Fibroblast of villous mesenchyme (primary cell): ENCODE measurements around the gene RARRES1. TPM values are rescaled to one million over a fixed set of nuclear protein-coding genes. Genes with fewer than 3 reads are reported as not detected.
"Not testable (repeated sequence)": the region's sequence is repeated elsewhere in the genome, so short reads cannot be mapped to it uniquely, and the experiment has no call there.

Experiments used
- DNase-seq: peaks from one replicate; pipeline ENCODE4 v3.0.0-alpha.2; 2010; ENCODE audit warnings: low read depth
- H3K4me3 ChIP-seq: 2 replicates; pipeline ENCODE4 v1.5.1; 2011; ENCODE audit warnings: low read depth, mild to moderate bottlenecking, low read length
- CTCF ChIP-seq: IDR thresholded peaks from 2 replicates; pipeline ENCODE4 v1.5.1; 2012; ENCODE audit warnings: low read depth, mild to moderate bottlenecking, low read length; ENCODE audit not compliant: insufficient read depth
- total RNA-seq: library from RNA; depleted of rRNA; stranded (reverse); fragments of >200 nt; gene quantifications from 2 replicates; pipeline ENCODE4 v1.2.3, GENCODE V29; 2012

The RARRES1 gene
- total RNA-seq, 1 donor = 8.2 TPM

GRCh38 chr3:158701420-158702065 is 30.7 kb downstream of the RARRES1 start:
- H3K4me3 ChIP-seq = no peak overlapping the region
- no peak for TF ChIP-seq CTCF
- DNase-seq = peak; percentile 58

GRCh38 chr3:158700559-158700958 is 31.7 kb downstream of the RARRES1 start:
- H3K4me3 ChIP-seq = no peak overlapping the region
- TF ChIP-seq CTCF = no peak
- DNase-seq = no peak

GRCh38 chr3:158696618-158697017 is 35.6 kb downstream of the RARRES1 start:
- no peak overlapping the region for H3K4me3 ChIP-seq
- DNase-seq = peak; percentile 39
- TF ChIP-seq CTCF = no peak

- DNase-seq, H3K4me3 ChIP-seq: not testable (repeated sequence)
These were observed 38.3 kb downstream of the RARRES1 start for GRCh38 chr3:158693866-158694456.

GRCh38 chr3:158685159-158685558 is 47.1 kb downstream of the RARRES1 start:
- no peak overlapping the region for H3K4me3 ChIP-seq
- DNase-seq = no peak
- no peak for TF ChIP-seq CTCF

- H3K4me3 ChIP-seq = no peak overlapping the region
- DNase-seq = peak; percentile 88
- no peak for TF ChIP-seq CTCF
These were observed 48.9 kb downstream of the RARRES1 start for GRCh38 chr3:158683230-158683962.

GRCh38 chr3:158680861-158681260 is 51.4 kb downstream of the RARRES1 start:
- DNase-seq = no peak
- no peak for TF ChIP-seq CTCF
- no peak overlapping the region for H3K4me3 ChIP-seq
